ENCODE measurements around the gene ELN. TPM values are rescaled to one million over a fixed set of nuclear protein-coding genes. Genes with fewer than 3 reads are reported as not detected.

Gene ELN
- total and polyA plus RNA-seq, 2 of the 8 experiments (the other 6 are each of a cell fraction or from before 2014, with no cell fraction given) = 5.1 to 5.6 TPM

DNA sequence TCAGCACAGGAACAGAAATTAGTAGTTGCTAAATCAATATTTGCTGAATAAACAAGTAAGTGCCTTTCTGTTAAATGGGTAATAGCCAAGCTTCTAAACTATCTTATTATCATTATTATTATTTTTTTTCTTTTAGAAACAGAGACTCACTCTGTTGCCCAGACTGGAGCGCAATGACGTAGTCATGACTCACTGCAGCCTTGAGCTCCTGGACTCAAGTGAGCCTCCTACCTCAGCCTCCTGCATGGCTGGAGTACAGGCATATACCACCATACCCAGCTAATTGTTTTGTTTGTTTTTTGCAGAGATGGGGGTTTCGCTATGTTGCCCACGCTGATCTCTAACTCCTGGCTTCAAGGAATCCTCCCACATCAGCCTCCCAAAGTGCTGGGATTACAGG lies 12.3 kb upstream of the ELN start:
- ChIA-PET POLR2A (ENCODE audit: partially characterized antibody) (interaction anchor here (1.5 kb wide), 1 partner anchor 11 kb away, joined by 3 read pairs; no protein-coding TSS in a partner anchor), CTCF (ENCODE audit: partially characterized antibody) (interaction anchor here (1.1 to 14.4 kb wide), 2 partner anchors 10 to 153 kb away, joined by 3 to 145 read pairs; partner anchors contain the start of gene ELN)
- Histone ChIP-seq H2BK15ac (ENCODE audit: low read length) (no peak overlapping the region), H3K79me1 (ENCODE audit: low read depth, low read length) (no peaks in the 10 kb centered on the region), H3K4me1 (replicated peaks in 1 of 4; ENCODE audit: control insufficient read depth in 3 of 4, insufficient read depth in 4 of 4, low read length in 3 of 4) (no peaks in the 10 kb centered on the region), H3K56ac (replicated peaks; ENCODE audit: insufficient read length, low read depth, low read length) (no peak overlapping the region), H3K4me2 (ENCODE audit: insufficient read depth in 1 of 2, low read depth in 2 of 2, low read length in 2 of 2) (no peak overlapping the region), H3K23ac (ENCODE audit: insufficient read length) (no peak overlapping the region), H2BK5ac (ENCODE audit: low read depth, low read length) (no peak overlapping the region), H3K36me3 (ENCODE audit: control insufficient read depth in 2 of 4, insufficient read depth in 4 of 4, low read length in 3 of 4) (no peaks in the 10 kb centered on the region), H3K9me3 (ENCODE audit: insufficient read depth in 2 of 2, low read depth in 1 of 2, low read length in 1 of 2) (no peaks in the 10 kb centered on the region), H2BK12ac (ENCODE audit: low read depth, low read length) (no peak overlapping the region), H2AFZ (ENCODE audit: low read length) (no peak overlapping the region), H2BK20ac (ENCODE audit: low read length) (no peak overlapping the region), H3K9ac (replicated peaks in 1 of 4; ENCODE audit: extremely low read depth in 1 of 4, low read depth in 3 of 4, low read length in 3 of 4) (no peak overlapping the region), H3K4ac (replicated peaks; ENCODE audit: insufficient read length, low read depth, low read length) (no peak overlapping the region), H3K14ac (ENCODE audit: insufficient read length) (no peak overlapping the region), H4K5ac (ENCODE audit: insufficient read length, low read depth, low read length) (no peak overlapping the region), H3K79me2 (ENCODE audit: control insufficient read depth in 1 of 2, insufficient read depth in 2 of 2, low read length in 2 of 2) (no peaks in the 10 kb centered on the region), H3K18ac (ENCODE audit: extremely low read depth, low read length) (no peak overlapping the region), H3K27ac (ENCODE audit: low read depth, low read length) (no peak overlapping the region), H3K23me2 (ENCODE audit: low read depth, low read length) (no peaks in the 10 kb centered on the region), H2BK120ac (replicated peaks; ENCODE audit: low read depth, low read length) (no peak overlapping the region), H3K27me3 (replicated peaks in 1 of 4; ENCODE audit: control insufficient read depth in 3 of 4, extremely low read depth in 1 of 4, insufficient read depth in 3 of 4, low read length in 3 of 4) (no peaks in the 10 kb centered on the region), H4K8ac (ENCODE audit: extremely low read depth, insufficient read depth, low read length) (no peak overlapping the region), H3K4me3 (ENCODE audit: extremely low read depth in 1 of 4, insufficient read depth in 2 of 4, low read depth in 3 of 4, low read length in 4 of 4) (no peak overlapping the region), H4K91ac (replicated peaks; ENCODE audit: insufficient read length, low read length) (no peak overlapping the region), H2AK5ac (ENCODE audit: low read depth, low read length) (no peak overlapping the region), H4K20me1 (replicated peaks in 1 of 2; ENCODE audit: control insufficient read depth in 1 of 2, insufficient read depth in 2 of 2, low read length in 2 of 2) (no peaks in the 10 kb centered on the region)
- TF ChIP-seq POLR2AphosphoS5 (IDR thresholded peaks at IDR 0.05; ENCODE audit: low read depth, low read length) = no peak
- no peak for TF ChIP-seq EP300 (IDR thresholded peaks at IDR 0.05; ENCODE audit: borderline replicate concordance in 1 of 2, low read depth in 2 of 2, low read length in 2 of 2)
- no peak for TF ChIP-seq SIRT6 (IDR thresholded peaks at IDR 0.05; ENCODE audit: low read length)
- TF ChIP-seq ZNF274 (IDR thresholded peaks at IDR 0.05; ENCODE audit: borderline replicate concordance, extremely low read depth, low read length) = no peak
- TF ChIP-seq RAD21 (IDR thresholded peaks at IDR 0.05 in 1 of 2, conservative IDR thresholded peaks at IDR 0.05 in 1 of 2; ENCODE audit: low read depth in 2 of 2, low read length in 2 of 2) = no peak
- TF ChIP-seq TEAD4 (IDR thresholded peaks at IDR 0.05; ENCODE audit: low read depth, low read length) = no peak
- no peak for TF ChIP-seq EGR1 (IDR thresholded peaks at IDR 0.05; ENCODE audit: borderline replicate concordance, low read depth, low read length)
- TF ChIP-seq YY1 (IDR thresholded peaks at IDR 0.05; ENCODE audit: low read depth, low read length) = no peak
- no peak for TF ChIP-seq GABPA (IDR thresholded peaks at IDR 0.05; ENCODE audit: borderline replicate concordance, insufficient read depth, low read length)
- TF ChIP-seq, protein P1, sequence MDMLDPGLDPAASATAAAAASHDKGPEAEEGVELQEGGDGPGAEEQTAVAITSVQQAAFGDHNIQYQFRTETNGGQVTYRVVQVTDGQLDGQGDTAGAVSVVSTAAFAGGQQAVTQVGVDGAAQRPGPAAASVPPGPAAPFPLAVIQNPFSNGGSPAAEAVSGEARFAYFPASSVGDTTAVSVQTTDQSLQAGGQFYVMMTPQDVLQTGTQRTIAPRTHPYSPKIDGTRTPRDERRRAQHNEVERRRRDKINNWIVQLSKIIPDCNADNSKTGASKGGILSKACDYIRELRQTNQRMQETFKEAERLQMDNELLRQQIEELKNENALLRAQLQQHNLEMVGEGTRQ (IDR thresholded peaks at IDR 0.05; ENCODE audit: low read length) = no peak
- DNase-seq (ENCODE audit: low read depth in 1 of 2, low spot score in 2 of 2) (no peak), FAIRE-seq (no peak)
- 95% methylated on average over 4 of the region's 4 CpGs; no CpG with 5 or more reads in 1 of the 2 experiments for WGBS, 2 experiments (ENCODE audit: extremely low coverage in 1 of 2, insufficient coverage in 1 of 2, insufficient read length in 1 of 2, insufficient replicate concordance in 2 of 2, low coverage in 1 of 2, low lambda C conversion rate in 2 of 2, missing lambda C conversion rate in 1 of 2)
